Effector CD4-positive, alpha-beta T cell (primary cell): ENCODE measurements around the gene GGA3.

Experiments
- DNase-seq: peaks from one replicate; pipeline ENCODE4 v3.0.0-alpha.2; 2020

The GGA3 gene

GRCh38 chr17:75245011-75245410 is 16.4 kb downstream of the GGA3 start:
- DNase-seq: no peak

- no peak for DNase-seq
Measured at GRCh38 chr17:75244133-75244866, 17.1 kb downstream of the GGA3 start.

GRCh38 chr17:75242461-75243042 is 18.9 kb downstream of the GGA3 start:
- DNase-seq: peak; percentile 36

DNA sequence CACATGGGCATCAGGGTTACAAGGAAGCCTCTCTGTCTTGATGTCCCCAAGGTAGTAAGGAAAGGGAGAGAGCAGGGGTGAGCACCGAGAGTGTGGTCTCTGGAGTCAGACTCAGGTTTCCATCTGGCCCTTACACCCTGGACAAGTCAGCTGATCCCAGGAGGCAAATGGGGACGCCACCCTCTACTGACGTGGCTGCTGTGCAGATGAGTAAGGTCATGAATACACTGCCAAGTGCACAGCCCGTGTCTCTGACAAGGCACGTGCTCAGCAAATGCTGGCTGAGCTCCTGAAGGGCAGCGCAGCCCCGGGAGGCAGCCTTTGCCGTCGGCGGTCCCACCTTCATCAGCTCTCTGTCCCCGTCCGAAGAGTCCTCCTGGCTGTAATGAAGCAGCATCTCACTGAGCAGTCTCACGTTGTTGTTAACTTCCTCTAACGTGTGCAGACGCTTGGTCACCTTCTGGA is 19.4 kb downstream of the GGA3 start:
- no peak for DNase-seq

DNA sequence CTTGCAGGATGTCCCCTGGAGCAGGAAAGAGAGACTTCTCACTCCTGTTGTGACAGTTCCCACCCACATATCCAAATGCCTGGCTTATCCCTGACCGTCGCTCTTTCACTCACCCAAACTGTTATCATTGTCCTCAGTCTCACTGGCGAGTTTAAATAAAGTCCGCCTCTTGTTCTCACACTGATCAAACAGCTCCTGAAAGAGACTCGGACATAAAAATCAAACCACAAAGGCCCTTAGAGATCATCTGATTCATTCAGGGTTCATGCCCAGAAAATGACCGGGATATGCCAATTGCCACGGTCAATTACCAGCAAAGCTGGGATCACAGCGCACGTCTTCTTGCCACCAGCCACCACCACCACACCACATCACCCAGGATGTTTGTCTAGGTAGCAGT is 19.9 kb downstream of the GGA3 start:
- no peak for DNase-seq

DNA sequence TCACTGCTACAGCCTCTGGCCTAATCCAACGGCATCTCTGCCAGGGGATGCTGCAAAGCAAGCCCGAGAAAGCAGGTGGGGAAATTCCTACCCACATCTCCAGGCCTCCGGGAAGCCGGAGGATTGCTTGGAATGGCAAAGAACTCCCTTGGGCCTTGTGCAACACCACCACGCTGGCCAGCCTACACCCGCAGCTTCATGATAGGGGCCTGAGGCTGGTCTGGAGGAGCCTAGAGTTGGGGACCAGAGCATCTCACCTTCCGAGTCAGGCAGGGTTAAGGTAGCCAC is 20.3 kb downstream of the GGA3 start:
- DNase-seq: no peak

GRCh38 chr17:75240394-75241142 is 20.8 kb downstream of the GGA3 start:
- DNase-seq: no peak

DNA sequence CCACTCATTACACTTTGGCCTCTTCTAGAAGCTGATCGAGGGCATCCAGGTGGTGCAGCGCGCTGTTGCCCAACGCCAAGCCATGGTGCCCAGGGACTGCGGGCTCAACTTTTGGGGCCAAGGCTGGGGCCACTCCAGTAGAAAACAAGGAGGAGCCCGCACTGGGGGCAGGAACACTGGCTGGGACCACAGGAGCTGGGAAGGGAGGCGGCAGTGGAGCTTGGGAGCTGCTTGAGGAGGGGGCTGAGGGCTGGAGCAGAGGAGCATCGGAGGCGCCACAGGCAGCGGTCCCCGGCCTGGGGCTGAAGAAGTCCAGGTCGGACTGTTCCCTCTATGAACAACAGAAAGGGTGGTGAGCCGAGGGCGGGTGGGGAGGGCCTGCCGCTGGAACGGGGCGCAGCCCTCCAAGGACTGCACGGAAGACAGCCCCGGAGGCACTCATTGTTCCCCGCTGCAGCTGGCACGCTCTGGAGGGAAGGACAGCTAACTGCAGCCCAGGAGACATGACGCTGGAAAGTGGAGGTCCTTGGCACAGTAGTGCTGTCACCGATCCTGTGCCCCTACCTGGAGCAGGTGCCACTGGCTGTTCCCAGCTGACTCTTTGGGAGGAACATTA is 21.5 kb downstream of the GGA3 start:
- DNase-seq: no peak

DNA sequence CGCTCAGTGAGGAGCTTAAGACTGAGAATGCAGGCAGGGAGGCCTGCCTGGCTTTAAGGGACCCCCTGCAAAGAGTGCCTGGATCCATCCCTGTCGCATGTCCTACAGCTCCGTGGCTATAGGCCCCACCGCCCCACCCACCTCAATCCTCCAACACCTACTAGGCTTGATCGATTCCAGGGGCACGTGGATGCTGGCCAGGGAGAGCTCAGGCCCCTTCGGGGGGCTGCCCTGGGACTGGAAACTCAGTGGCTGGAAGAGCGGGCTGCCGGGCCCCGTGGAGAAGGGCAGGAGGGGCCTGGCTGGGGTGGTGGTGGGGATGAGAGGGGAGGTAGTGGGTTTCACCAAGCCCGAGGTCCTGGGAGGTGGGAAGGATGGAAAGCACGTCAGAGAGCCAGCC is 22.2 kb downstream of the GGA3 start:
- DNase-seq: no peak

GRCh38 chr17:75238684-75239191 is 22.7 kb downstream of the GGA3 start:
- peak; percentile 50 for DNase-seq

DNA sequence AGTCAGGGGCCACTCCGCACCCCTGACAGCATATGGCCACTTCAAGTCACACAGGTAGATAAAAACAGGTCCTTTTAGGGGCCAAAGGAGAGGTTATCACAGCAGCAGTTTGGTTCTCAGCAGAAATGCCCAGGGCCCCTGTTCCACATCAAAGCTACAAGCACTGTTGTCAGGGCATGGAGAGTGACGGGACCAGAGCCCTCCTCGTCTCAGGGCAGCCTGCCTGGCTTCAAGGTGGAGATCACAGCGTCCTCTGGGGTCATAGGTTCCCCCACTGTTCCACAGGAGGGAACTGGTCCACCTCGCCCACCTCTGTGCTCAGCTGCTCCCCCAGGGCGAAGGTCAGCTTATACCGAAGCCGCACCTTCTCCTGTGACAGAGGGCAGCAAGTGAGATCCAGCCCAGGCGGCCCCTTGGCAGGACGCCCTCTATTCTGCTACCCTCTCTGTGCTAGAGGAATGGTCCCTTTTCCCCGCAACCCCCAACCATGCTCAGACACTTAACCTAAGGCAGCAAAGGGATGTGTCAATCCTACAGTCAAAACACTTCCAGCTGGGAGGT is 23.3 kb downstream of the GGA3 start:
- DNase-seq: no peak

- no peak for DNase-seq
Measured at GRCh38 chr17:75237100-75238014, 24.0 kb downstream of the GGA3 start.

- no peak for DNase-seq
Measured at GRCh38 chr17:75232786-75233185, 28.6 kb downstream of the GGA3 start.

GRCh38 chr17:75231741-75232464 is 29.5 kb downstream of the GGA3 start:
- DNase-seq: no peak

GRCh38 chr17:75231071-75231470 is 30.3 kb downstream of the GGA3 start:
- DNase-seq: no peak

GRCh38 chr17:75228847-75229246 is 32.6 kb downstream of the GGA3 start:
- DNase-seq: no peak

GRCh38 chr17:75228305-75228704 is 33.1 kb downstream of the GGA3 start:
- no peak for DNase-seq

DNA sequence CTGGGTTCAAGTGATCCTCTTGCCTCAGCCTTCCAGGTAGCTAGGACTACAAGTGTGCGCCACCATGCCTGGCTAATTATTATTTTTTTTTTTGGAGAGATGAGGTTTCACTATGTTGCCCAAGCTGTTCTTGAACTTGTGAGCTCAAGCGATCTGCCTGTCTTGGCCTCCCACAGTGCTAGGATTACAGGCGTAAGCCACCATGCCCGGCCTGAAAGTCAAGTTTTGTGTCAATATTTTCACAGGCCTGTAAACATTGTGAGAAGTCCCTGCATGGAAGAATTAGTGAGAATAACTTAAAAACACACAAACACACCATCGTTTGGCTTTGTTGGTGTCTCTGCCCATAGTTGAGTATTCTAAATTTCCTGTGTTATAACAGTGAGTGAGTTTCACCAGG is 33.7 kb downstream of the GGA3 start:
- DNase-seq: no peak

- no peak for DNase-seq
Measured at GRCh38 chr17:75225016-75225415, 36.4 kb downstream of the GGA3 start.

DNA sequence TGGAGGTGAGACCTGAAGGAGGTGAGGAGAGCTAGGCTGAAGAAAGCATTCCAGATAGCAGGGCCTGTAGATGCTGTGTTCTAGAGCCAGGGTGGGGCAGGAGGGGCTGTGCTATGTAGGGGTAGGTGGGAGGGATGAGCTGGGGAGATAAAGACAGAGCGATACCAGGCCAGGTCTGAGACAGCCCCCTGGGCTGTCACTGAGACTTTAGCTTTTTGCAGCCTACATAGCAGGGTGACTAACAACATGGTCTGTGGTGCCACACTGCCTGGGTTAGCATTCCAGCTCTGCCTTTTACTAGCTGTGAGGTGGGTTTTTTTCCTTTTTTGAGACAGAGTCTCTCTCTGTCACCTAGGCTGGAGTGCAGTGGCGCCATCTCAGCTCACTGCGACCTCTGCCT is 41.6 kb downstream of the GGA3 start:
- DNase-seq: no peak

DNA sequence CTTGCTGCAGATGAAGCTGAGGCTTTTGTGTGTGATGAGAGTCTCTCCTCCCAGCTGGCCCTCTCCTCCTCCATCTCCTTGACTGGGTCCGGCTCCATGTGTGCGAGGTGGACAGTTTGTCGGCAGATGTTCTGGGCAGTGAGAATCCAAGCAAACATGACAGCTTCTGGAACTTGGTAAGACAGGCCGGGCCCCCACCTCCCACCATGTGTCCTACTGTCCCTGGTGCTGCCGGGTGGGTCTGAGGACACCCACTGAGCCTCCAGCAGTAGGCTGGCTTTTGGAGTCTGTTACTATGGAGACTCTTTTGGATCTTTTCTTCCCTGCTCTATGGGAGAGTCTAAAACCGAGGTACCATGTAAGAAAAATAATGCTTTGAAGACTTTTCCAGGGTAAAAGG is 43.3 kb downstream of the GGA3 start:
- no peak for DNase-seq
